ENCODE measurements around the gene RWDD1. TPM values are rescaled to one million over a fixed set of nuclear protein-coding genes. Genes with fewer than 3 reads are reported as not detected.

The RWDD1 gene
- total and polyA plus RNA-seq, 7 donors = 29.5 to 119 (median 75.0) TPM

DNA sequence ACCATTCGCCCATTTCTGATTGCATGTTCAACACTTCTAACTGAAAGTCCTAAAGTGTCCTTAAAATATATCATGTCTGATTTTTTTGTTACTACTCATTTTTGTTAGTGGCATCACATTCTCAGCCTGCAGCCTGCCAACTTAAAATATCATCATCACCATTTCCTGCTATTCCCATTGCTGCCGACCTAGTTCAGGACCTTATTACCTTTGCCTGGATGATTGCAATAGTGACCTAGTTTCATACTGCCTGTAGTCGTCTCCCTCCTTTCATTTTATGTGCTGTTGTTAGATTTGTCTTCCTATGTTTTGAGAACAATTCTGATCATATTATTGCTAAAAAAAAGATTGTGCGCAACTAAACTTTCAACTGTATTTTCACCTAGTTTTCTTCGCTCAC lies 6.2 kb downstream of the RWDD1 start:
- Histone ChIP-seq H3K4me1 (peaks cover 0 to 37% (median 23%) of the 10 kb centered on the region in 4 donors), H3K27me3 (no peaks in the 10 kb centered on the region), H3K4me3 (no peak overlapping the region), H3K27ac (no peak overlapping the region), H3K9me3 (no peaks in the 10 kb centered on the region), H3K36me3 (peaks cover 0 to 46% (median 0%) of the 10 kb centered on the region in 4 donors)
- intact Hi-C loops (cut with DNase I) = no loop called here
- no peak for DNase-seq
- TF ChIP-seq EP300 (IDR thresholded peaks at IDR 0.05) (no peak), POLR2A (IDR thresholded peaks at IDR 0.05) (no peak), POLR2AphosphoS5 (IDR thresholded peaks at IDR 0.05) (no peak)
- TF ChIP-seq, protein P1, sequence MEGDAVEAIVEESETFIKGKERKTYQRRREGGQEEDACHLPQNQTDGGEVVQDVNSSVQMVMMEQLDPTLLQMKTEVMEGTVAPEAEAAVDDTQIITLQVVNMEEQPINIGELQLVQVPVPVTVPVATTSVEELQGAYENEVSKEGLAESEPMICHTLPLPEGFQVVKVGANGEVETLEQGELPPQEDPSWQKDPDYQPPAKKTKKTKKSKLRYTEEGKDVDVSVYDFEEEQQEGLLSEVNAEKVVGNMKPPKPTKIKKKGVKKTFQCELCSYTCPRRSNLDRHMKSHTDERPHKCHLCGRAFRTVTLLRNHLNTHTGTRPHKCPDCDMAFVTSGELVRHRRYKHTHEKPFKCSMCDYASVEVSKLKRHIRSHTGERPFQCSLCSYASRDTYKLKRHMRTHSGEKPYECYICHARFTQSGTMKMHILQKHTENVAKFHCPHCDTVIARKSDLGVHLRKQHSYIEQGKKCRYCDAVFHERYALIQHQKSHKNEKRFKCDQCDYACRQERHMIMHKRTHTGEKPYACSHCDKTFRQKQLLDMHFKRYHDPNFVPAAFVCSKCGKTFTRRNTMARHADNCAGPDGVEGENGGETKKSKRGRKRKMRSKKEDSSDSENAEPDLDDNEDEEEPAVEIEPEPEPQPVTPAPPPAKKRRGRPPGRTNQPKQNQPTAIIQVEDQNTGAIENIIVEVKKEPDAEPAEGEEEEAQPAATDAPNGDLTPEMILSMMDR (IDR thresholded peaks at IDR 0.05) = no peak
- WGBS, 2 donors = 86 to 88% methylated on average over 5 of the region's 5 CpGs

DNA sequence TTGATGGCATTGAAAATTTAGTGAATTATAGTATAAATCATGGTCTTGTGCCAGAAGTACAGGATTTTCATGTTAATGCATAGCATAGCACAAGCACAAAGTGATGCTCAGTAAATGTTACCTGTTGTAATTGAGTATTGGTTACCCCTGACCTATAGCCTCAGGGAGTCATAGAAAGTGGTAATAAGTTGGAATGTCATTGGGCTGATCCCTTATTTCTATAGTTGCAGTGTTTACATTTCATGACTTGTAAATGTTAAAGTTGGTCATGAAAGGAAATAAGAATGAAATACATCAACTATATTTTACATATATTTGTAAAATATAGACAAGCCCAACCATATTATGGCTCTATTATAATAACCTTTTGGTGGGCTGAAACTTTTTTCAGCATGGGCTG lies 7.0 kb downstream of the RWDD1 start:
- peaks cover 0 to 28% (median 15%) of the 10 kb centered on the region in 4 donors for H3K4me1 ChIP-seq
- TF ChIP-seq EP300 (IDR thresholded peaks at IDR 0.05) (no peak), POLR2AphosphoS5 (IDR thresholded peaks at IDR 0.05) (no peak)
- TF ChIP-seq, protein P1 (IDR thresholded peaks at IDR 0.05) = no peak
- H3K9me3 ChIP-seq = no peaks in the 10 kb centered on the region
- H3K4me3 ChIP-seq = no peak overlapping the region
- no peaks in the 10 kb centered on the region for H3K27me3 ChIP-seq
- H3K27ac ChIP-seq = no peak overlapping the region
- DNase-seq = no peak
- H3K36me3 ChIP-seq = peaks cover 0 to 52% (median 2%) of the 10 kb centered on the region in 4 donors
- intact Hi-C loops (cut with DNase I) = no loop called here

DNA sequence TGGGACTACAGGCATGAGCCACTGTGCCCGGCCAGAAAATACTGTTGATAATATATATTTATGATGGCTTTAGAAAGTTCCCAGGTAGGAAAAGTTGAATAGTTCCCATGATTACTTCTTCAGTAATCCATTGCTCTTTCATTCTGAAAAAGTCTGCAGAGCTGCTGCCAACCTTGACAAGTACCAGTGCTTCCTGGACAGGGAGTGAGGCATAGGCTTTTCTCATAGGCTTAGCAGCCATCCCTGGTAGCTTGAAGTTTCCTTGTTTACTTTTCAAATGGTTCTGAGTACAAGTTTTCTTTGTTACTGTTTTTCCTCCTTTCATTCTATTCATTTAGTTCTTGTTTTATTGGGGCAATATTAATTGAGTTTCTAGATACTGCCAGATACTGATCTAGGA lies 7.8 kb downstream of the RWDD1 start:
- H3K27ac ChIP-seq = no peak overlapping the region
- intact Hi-C loops (cut with DNase I) = no loop called here
- no peaks in the 10 kb centered on the region for H3K27me3 ChIP-seq
- no peaks in the 10 kb centered on the region for H3K9me3 ChIP-seq
- H3K36me3 ChIP-seq = peaks cover 0 to 56% (median 4%) of the 10 kb centered on the region in 4 donors
- peaks cover 0 to 20% (median 10%) of the 10 kb centered on the region in 4 donors for H3K4me1 ChIP-seq
- 43 to 66% methylated on average over 1 of the region's 1 CpG for WGBS, 2 donors
- no peak for DNase-seq
- no peak overlapping the region for H3K4me3 ChIP-seq
- no peak for TF ChIP-seq POLR2A (IDR thresholded peaks at IDR 0.05)
- TF ChIP-seq, protein P1 (IDR thresholded peaks at IDR 0.05) = no peak
- TF ChIP-seq POLR2AphosphoS5 (IDR thresholded peaks at IDR 0.05) = no peak
- TF ChIP-seq EP300 (IDR thresholded peaks at IDR 0.05) = no peak

DNA sequence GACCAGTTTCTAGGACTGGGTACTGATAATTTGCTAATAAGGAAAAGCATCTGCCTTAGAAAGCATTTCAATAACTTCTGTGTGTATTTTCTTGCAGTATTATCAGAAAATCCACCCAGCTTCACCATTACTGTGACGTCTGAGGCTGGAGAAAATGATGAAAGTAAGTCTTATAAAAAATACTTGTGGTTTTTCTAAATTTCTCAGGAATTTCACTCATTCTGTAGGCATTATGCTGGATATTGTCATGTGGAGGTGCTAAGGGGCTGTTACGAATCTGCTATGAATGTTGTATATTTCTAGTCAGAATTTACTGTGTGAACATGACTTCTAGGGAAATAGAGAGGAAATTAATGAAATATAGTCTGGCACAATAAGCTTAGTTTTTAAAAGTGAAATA lies 8.9 kb downstream of the RWDD1 start:
- TF ChIP-seq EP300 (IDR thresholded peaks at IDR 0.05) = no peak
- TF ChIP-seq, protein P1 (IDR thresholded peaks at IDR 0.05) = no peak
- no peak for TF ChIP-seq POLR2AphosphoS5 (IDR thresholded peaks at IDR 0.05)
- TF ChIP-seq POLR2A (IDR thresholded peaks at IDR 0.05) = no peak
- no peak for DNase-seq
- Histone ChIP-seq H3K4me3 (no peak overlapping the region), H3K36me3 (peaks cover 0 to 58% (median 7%) of the 10 kb centered on the region in 4 donors), H3K9me3 (no peaks in the 10 kb centered on the region), H3K27me3 (no peaks in the 10 kb centered on the region), H3K4me1 (peaks cover 0 to 19% (median 10%) of the 10 kb centered on the region in 4 donors), H3K27ac (no peak overlapping the region)
- intact Hi-C loops (cut with DNase I) = no loop called here
- WGBS, 2 donors = 92% methylated on average over 2 of the region's 2 CpGs

DNA sequence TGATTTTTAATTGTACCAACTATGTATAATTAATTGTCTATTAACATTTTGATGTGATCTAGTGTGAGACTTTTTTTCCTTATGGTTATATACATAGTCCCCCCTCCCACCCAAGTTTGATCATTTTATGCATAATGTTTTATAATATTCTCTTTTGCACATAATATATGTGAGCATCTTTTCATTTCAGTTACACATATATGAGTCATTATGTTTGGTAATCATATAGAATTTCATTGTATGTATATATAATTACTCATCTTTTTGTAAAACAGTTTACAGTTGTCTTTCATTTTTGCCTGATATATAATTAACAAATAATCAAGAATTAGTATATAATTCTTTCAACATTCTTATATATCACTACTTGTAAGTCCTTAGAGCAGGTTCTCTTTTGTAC lies 15.0 kb downstream of the RWDD1 start:
- DNase-seq = no peak
- TF ChIP-seq POLR2A (IDR thresholded peaks at IDR 0.05) (no peak), EP300 (IDR thresholded peaks at IDR 0.05) (no peak)
- TF ChIP-seq, protein P1 (IDR thresholded peaks at IDR 0.05) = no peak
- H3K9me3 ChIP-seq = no peaks in the 10 kb centered on the region
- H3K4me1 ChIP-seq = no peaks in the 10 kb centered on the region
- H3K4me3 ChIP-seq = no peak overlapping the region
- no peak overlapping the region for H3K27ac ChIP-seq
- H3K36me3 ChIP-seq = peaks cover 2 to 73% (median 23%) of the 10 kb centered on the region in 4 donors
- H3K27me3 ChIP-seq = no peaks in the 10 kb centered on the region
- intact Hi-C loops (cut with DNase I) = no loop called here
